Measurements from ENCODE around the gene CAMTA1. TPM values are rescaled to one million over a fixed set of nuclear protein-coding genes. Genes with fewer than 3 reads are reported as not detected.
A peak's percentile ranks its signal among the peaks of the same experiment; 100 is the strongest.

CAMTA1 gene
- total RNA-seq, 2 donors from 2014 or later, result 76.6 to 85.8 TPM

- DNase-seq (peak in 1 of 2 donors; percentile 5), ATAC-seq (no peak)
- intact Hi-C loops (cut with DNase I, micrococcal nuclease), result no loop called here
Measured at GRCh38 chr1:7520496-7520895, 735.2 kb downstream of the CAMTA1 start.

GRCh38 chr1:7524341-7525337 is 739.4 kb downstream of the CAMTA1 start:
- DNase-seq (no peak), ATAC-seq (no peak)
- intact Hi-C loops (cut with DNase I, micrococcal nuclease), result no loop called here

GRCh38 chr1:7525338-7526063 is 740.2 kb downstream of the CAMTA1 start:
- DNase-seq (no peak), ATAC-seq (no peak)
- intact Hi-C loops (cut with DNase I, micrococcal nuclease), result no loop called here

- DNase-seq (no peak), ATAC-seq (no peak)
- intact Hi-C loops (cut with DNase I, micrococcal nuclease), result no loop called here
Measured at GRCh38 chr1:7526196-7526866, 741.1 kb downstream of the CAMTA1 start.

GRCh38 chr1:7526867-7527732 is 741.8 kb downstream of the CAMTA1 start:
- intact Hi-C loops (cut with DNase I, micrococcal nuclease), result no loop called here
- ATAC-seq (no peak), DNase-seq (no peak)

GRCh38 chr1:7527733-7528045 is 742.4 kb downstream of the CAMTA1 start:
- intact Hi-C loops (cut with DNase I, micrococcal nuclease), result no loop called here
- DNase-seq, result peak in 1 of 2 donors; percentile 17
- ATAC-seq, result no peak

- ATAC-seq (no peak), DNase-seq (no peak)
- intact Hi-C loops (cut with DNase I, micrococcal nuclease), result no loop called here
Measured at GRCh38 chr1:7528386-7529198, 743.3 kb downstream of the CAMTA1 start.

- no peak for ATAC-seq
- intact Hi-C loops (cut with DNase I, micrococcal nuclease), result no loop called here
- no peak for DNase-seq
Measured at GRCh38 chr1:7529917-7530316, 744.7 kb downstream of the CAMTA1 start.

- intact Hi-C loops (cut with DNase I, micrococcal nuclease), result no loop called here
- peak in 1 of 2 donors; percentile 10 for DNase-seq
- no peak for ATAC-seq
Measured at GRCh38 chr1:7531562-7532340, 746.5 kb downstream of the CAMTA1 start.

GRCh38 chr1:7533006-7533405 is 747.8 kb downstream of the CAMTA1 start:
- ATAC-seq (no peak), DNase-seq (peak in 1 of 2 donors; percentile 6)
- intact Hi-C loops (cut with DNase I, micrococcal nuclease), result no loop called here

GRCh38 chr1:7534061-7534825 is 749.0 kb downstream of the CAMTA1 start:
- intact Hi-C loops (cut with DNase I, micrococcal nuclease), result no loop called here
- ATAC-seq, result no peak
- peak in 1 of 2 donors; percentile 14 for DNase-seq

GRCh38 chr1:7535016-7535415 is 749.8 kb downstream of the CAMTA1 start:
- DNase-seq, result peak in 1 of 2 donors; percentile 13
- no peak for ATAC-seq
- intact Hi-C loops (cut with DNase I, micrococcal nuclease), result no loop called here

GRCh38 chr1:7535934-7536878 is 751.0 kb downstream of the CAMTA1 start:
- peak in 1 of 2 donors; percentile 3 for DNase-seq

GRCh38 chr1:7536891-7537591 is 751.8 kb downstream of the CAMTA1 start:
- DNase-seq, result peak in 1 of 2 donors; percentile 8
- intact Hi-C loops (cut with DNase I, micrococcal nuclease), result no loop called here
- no peak for ATAC-seq

More at GRCh38 chr1:7535934-7536878, 751.0 kb downstream of the CAMTA1 start:
- no peak for ATAC-seq
- intact Hi-C loops (cut with DNase I, micrococcal nuclease), result no loop called here

GRCh38 chr1:7538033-7538432 is 752.8 kb downstream of the CAMTA1 start:
- ATAC-seq, result no peak
- DNase-seq, result peak in 1 of 2 donors; percentile 5
- intact Hi-C loops (cut with DNase I, micrococcal nuclease), result no loop called here
